A172 (cell line): ENCODE results near the gene DHRSX. TPM values are rescaled to one million over a fixed set of nuclear protein-coding genes. Genes with fewer than 3 reads are reported as not detected.
"Not testable (repeated sequence)": the region's sequence is repeated elsewhere in the genome, so short reads cannot be mapped to it uniquely, and the experiment has no call there.

Experiments
- DNase-seq: peaks from one replicate; pipeline ENCODE4 v3.0.0-alpha.2; 2015; ENCODE audit warnings: low spot score
- total RNA-seq: library from RNA; depleted of rRNA; stranded (reverse); fragments of >200 nt; shearing (Covaris generic); gene quantifications from 2 replicates; pipeline ENCODE4 v1.2.3, GENCODE V29; 2014

DHRSX gene
- total RNA-seq, 1 experiment from 2014 or later: 47.2 TPM

DNA sequence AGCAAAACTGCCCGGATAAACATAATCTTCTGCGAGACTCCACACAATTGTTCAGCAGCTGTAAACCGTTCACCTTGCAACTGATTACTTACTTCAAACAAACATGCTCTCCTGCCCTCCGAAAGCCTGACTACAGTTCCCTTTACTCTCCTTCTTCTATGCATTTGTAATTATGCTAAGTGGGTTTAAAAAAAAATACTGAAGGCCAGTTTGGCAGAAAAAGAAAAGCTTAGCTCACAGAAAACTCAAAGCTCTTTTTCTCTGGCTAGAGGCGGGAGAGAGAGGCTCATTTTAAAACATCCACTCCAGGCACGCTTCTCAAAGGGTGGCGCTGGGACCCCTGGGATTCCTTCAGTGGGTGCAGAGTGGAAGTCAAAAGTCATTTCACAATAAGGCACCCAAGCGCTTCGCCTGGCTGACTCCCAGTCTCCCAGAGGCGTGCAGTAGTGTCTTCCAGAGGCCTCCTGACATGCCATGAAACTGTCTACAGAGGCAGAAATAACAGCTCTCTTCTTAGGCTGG, 1.9 kb downstream of the DHRSX start:
- DNase-seq: no peak

DNA sequence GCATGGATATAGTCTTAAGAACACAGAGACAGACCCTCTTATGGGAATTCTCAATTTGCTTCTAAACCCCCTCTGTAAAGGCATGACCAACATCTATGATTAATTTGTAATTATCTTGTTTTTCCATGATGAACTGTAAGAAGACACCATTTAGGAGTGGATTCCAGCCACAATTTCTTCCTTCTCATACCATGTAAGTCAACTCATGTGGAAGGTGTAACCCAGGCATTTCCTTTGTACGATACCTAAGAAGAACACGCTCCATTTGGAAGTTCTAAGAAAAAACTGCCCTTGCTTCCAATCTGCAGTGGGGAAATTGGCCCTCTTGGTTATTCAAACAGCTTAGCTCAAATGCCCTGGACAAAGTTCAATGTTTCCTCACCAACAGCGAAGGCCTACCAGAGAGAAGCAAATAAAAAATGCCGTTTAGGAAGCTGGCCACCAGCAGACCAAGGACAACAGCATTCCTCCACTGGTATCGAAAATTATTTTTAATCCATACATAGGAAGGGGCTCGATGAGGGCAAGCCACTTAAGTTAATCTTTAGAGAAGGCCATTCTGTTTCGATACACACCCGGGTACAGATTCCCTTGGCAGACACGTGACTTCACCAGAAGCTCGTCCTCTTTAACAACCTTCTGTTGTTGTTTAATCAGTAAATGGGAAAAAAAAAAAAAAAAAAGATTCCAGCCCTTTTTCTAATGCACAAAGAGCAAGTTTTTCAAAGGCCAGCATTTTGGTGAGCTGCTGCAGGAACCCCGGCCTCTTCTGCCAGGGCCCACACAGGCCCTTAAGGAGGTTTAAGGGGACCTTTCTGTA, 2.6 kb downstream of the DHRSX start:
- no peak for DNase-seq

DNA sequence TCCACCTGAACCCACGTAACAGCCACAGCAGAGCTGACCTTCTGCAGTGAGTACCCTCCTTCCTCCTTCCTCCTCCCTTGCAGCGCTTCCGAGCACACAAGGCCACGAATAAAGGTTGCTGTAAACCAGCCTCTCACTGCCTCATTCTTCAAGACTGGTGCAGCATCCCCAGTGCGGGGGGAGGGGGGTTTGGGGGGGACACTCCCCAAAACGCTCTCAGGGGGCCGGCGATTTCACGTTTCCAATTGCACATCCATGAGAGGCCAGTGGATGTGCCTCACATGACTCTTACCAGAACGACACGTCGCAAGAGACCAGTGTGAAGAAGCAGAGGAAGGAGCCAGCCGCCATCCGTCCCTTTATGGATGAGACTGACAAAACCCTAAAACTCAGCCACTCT, 5.2 kb downstream of the DHRSX start:
- DNase-seq: no peak

DNA sequence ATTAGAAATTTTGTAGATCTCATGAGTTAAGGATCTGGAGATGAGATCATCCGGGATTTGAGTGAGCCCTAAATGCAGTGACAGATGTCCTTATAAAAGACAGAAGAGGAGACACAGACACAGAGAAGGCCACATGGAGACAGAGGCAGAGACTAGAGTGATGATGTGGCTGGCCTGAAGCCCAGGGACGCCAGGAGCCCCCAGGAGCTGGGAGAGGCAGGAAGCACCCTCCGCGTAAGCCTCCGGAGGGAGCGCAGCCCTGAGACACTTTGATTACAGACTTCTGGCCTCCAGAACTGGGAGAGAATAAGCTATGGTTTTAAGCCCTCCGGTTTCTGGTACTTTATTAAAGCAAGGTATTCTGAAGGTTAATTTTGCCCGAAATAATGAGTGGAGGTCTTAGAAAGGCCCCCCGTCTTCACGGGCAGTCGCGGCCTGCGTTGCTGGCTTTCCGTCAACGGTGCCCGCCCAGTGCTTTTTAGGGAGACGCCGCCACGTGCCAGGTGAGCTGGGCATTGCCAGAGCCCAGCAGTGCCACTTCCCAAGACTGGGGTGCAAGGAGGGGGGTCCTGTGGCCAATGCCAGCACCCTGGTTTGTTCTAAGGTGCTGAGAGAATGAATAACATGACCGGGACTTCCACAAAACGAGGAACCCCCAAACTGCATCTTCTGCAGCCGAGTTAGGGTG, 8.1 kb downstream of the DHRSX start:
- no peak for DNase-seq

DNA sequence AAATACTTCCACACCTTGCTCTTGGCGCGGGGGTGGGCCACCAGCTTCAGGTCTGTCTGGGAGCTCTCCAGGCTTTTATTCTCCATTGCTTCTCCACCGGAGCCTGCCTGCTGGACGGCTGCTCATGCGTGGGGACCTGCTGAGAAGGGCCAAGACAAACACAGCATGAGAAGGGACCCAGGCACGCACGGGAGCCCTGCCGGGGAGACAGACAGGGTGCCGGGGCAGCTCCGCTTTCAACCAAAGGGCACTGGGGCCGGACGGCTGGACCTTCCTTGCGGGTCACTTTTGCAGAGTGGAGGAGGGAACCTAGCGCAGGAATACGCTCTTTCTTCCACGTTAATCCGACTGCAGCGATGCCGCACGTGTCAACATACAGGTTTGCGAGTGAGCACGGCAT, 10.1 kb downstream of the DHRSX start:
- no peak for DNase-seq

DNA sequence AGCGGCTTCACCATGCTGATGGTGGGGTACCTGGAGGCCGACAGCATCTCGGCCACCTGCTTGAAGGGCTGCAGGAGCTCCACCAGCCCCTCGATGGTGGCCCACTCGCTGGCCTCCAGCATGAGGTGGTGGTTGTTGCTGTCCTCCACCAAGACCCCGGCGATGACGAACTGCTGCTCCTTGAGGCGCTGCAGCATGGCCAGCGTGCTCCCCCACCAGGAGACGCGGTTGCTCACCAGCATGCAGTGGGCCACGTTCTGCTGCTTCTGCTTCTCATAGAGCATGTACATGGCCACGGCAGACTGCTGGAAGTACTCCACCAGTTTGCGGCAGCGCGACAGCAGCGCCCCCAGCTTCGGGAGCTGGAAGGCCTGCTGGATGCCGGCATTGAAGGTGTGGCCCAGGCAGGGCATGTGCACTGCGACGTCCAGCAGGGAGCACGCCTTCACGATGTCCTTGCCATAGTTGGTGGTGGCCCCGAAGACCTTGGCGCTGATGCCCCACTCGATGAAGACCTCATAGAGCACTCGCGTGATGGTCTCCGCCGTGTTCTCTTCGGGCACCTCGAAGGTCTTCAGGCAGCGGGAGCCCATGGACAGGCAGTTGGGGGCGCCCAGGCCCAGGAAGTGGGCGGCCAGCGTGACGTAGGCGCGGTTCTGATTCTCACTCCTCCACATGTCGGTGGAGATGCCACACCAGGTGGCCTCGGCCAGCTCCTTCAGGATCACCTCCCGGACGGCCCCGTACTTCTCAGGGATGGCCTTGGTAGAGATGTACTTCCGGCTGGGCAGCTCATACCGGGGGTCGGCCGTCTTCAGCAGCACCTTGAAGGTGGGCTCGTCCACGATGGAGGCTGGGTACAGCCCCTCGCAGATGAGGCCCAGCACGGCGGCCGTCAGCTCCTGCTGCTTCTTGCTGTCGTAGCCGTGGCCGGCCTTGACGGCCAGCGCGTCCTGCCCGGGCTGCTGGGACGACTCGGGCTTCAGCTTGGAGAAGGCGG, 11.0 kb downstream of the DHRSX start:
- DNase-seq: no peak

DNA sequence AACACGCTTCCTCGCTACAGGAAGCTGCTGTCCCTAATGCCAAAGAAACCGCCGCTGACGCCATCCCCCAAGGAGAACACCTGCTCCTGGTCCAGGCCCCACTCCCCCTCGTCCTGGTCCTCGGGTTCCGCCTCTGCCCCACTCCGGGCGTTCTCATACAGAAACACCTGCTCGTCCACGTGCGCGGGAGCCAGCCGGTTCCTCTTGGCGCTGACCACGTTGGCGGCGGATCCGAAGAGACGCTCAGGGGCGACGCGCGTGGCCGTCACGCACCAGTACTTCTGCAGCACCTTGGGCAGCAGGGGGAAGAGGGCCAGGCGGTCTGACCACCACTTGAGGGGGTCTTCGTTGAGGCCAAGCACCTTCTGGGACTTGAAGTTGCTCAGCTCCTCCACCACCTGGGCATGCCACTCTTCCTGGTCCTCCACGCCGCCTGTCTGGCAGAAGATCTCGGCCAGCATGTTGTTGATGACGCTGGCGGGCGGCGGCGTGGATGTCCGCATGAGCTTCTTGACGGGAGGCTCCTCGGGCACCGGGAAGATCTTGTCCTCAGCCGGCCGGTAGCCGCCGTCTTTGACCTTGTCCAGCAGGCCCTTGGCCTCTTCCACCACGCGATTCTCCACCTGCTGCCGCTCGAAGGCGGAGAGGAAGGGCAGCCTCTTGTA, 12.0 kb downstream of the DHRSX start:
- DNase-seq: no peak

DNA sequence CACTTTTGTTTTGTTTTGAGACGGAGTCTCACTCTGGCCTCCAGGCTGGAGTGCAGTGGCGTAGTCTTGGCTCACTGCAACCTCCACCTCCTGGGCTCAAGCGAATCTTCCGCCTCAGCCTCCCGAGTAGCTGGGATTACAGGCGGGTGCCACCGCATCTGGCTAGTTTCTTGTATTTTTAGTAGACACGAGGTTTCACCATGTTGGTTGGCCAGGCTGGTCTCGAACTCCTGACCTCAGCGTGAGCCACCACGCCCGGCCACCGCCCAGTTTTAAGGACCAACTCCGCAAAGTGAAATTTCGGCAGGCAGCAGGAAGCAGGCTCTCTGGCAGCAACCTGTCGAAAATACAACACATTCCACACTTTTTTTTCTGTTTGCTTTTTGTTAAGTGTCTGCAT, 13.4 kb downstream of the DHRSX start:
- no peak for DNase-seq

DNA sequence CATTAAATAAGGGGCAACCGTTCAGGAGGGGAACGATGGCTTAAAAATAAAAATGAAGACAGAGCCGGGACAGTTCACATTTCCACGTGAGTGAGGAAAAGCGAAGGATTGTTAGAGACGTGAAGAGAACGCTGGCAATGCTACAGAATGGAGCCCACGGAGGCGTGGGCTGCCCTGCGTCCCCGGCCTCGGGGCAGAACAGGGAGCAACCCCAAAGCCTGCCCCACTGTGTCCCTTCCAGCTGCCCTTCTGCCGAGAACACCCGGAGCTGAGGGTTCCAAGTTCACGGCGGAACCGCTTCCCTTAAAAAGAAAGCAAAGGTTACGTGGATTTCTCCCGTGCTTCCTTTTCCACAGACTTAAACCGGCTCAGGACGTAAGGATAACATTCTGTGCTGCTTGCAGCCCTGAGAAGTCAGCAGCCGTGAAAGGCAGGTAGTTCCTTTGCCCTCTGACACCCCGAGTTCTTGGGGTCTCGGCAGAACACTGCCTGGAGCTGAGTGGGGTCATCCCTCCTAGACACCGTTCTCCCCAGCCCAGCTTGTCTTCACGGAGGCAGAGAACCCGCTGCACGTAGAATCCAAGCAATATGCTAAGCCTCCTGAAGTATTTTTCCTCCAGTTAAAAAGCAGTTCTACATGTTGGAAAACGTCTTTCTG, 14.2 kb downstream of the DHRSX start:
- no peak for DNase-seq

- DNase-seq: no peak
These were observed 14.9 kb downstream of the DHRSX start for GRCh38 chrX:2485789-2486345.

- no peak for DNase-seq
These were observed 15.8 kb downstream of the DHRSX start for GRCh38 chrX:2484721-2485648.

DNA sequence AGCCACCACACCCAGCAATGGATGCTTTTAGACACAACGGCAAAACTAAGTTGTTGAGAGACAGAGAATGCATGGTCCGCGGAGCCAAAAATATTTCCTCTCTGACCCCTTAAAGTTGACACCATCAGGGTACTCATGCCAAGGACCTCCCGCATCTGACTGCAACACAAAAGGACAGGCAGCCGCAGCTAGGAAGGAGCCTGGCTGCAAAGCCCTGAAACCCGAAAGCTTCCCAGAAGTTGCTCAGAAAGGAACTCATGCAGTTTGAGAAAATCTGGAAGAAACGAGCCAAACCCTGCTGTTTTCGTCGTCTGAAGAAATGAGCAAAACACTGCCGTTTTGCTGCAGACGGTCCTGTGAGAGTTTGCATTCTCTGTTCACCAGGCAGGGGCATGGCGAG, 16.5 kb downstream of the DHRSX start:
- no peak for DNase-seq

- DNase-seq: no peak
These were observed 17.2 kb downstream of the DHRSX start for GRCh38 chrX:2483398-2484060.

DNA sequence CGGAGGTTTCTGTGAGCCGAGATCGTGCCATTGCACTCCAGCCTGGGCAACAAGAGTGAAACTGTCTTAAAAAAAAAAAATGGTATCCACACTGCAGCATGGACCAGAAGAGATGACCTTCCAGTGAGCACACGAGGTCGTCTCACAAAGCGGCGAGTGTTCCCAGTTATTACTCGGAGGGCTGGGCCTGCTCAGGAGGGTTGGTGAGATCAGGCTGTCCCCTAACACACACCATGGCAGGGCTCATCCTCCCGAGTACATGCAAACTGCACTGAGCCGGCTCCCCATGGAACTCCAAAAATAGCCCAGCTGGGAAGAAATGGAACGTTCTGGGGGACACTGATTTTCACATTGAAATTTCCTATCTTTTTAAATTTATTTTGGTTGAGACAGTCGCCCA, 19.2 kb downstream of the DHRSX start:
- DNase-seq: not testable (repeated sequence)

DNA sequence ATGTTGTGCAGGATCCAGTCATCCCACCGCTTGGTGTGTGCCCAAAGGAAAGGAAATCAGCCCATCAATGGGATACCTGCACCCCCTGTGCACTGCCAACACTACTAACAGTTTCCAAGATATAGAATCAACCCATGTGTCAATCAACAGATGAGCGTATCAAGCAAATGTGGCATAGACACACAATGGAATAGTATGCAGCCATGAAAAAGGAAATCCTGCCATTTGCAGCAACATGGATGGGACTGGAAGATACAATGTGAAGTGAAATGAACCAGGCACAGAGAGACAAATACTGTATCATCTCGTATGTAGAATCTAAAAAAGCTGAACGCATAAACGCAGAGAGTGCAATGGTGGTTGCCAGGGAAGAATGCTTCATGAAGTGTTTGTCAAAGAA, 20.8 kb downstream of the DHRSX start:
- DNase-seq: not testable (repeated sequence)

DNA sequence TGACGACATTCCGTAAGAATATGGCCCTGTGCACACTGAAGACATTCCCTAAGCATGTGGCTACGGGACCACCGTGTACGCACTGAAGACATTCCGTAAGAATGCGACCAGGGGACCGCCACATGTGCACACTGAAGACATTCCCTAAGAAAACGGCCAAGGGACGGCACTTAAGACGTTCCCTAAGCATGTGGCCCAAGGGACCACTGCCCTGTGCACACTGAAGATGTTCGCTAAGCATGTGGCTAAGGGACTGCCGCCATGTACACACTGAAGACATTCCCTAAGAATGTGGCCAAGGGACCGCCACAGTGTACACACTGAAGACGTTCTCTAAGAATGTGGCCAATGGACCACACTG, 21.4 kb downstream of the DHRSX start:
- no peak for DNase-seq

DNA sequence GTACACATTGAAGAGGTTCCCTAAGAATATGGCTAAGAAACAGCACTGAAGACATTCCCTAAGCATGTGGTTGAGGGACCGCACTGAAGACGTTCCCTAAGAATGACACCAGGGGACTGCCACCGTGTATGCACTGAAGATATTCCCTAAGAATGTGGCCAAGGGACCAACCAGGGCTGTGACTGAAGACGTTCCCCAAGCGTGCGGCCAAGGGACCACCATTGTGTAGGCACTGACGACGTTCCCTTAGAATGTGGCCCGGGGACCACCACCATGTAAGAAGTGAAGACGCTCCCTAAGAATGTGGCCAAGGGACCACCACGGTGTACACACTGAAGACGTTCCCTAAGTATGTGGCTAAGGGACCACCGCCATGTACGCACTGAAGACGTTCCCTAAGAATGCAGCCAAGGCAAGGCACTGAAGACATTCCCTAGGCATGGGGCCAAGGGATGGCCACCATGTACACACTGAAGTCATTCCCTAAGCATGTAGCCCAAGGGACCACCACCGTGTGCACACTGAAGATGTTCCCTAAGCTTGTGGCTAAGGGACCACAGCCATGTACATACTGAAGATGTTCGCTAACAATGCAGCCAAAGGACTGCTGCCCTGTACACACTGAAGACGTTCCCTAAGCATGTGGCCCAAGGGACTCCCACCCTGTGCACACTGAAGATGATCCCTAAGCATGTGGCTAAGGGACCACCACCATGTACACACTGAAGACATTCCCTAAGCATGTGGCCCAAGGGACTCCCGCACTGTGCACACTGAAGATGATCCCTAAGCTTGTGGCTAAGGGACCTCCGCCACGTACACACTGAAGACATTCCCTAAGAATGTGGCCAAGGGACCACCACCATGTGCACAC, 22.0 kb downstream of the DHRSX start:
- DNase-seq: no peak

DNA sequence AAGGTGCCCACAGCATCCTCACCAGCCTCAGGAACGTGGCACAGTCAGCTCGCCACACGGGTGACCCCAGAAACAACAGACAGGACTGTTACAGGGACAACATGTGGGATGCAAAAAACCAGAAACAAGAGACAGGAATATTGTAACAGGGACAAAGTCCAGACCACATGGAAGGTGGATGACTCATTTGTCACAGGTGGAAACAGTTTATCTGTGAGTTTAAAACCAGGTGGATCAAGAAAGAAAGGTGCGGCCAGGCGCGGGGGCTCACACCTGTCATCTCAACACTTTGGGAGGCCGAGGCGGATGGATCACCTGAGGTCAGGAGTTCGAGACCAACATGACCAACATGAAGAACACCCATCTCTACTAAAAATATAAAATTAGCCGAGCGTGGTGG, 23.5 kb downstream of the DHRSX start:
- DNase-seq: not testable (repeated sequence)
